Measurements from ENCODE around the gene SLC9A9.

The SLC9A9 gene

GRCh38 chr3:143278721-143279120 is 569.5 kb downstream of the SLC9A9 start:
- Histone ChIP-seq H3K4me3 (ENCODE audit: low read depth, low read length) (no peak overlapping the region), H3K36me3 (ENCODE audit: control insufficient read depth, insufficient read depth, low read length) (no peaks in the 10 kb centered on the region), H3K27ac (ENCODE audit: low read depth, low read length) (no peak overlapping the region), H3K27me3 (ENCODE audit: control insufficient read depth, insufficient read depth, low read length) (no peaks in the 10 kb centered on the region), H3K9ac (ENCODE audit: low read depth, low read length) (no peak overlapping the region), H3K4me1 (ENCODE audit: control insufficient read depth, insufficient read depth, low read length) (no peaks in the 10 kb centered on the region), H3K9me3 (ENCODE audit: control insufficient read depth, insufficient read depth, low read length) (no peaks in the 10 kb centered on the region)

DNA sequence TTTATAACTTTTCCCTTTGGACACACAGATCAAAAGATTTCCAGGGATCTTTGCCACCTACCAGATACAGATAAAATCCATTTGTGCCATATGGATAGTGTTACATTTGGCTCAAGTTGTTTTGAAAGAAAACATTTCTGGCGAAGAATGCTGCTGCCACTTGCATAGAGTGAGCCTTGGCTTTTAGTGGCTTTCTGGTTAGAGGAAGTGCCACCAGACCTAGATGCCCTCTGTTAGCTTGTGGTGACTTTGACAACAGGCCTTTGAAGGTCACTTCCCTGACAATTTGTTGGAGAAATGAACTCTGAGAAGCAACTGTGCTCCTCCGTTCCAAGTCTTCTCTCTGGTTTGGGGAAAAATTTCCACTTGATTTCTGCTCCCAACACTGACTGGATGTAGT is 570.7 kb downstream of the SLC9A9 start:
- H3K27ac ChIP-seq (ENCODE audit: low read depth, low read length): no peak overlapping the region
- H3K9me3 ChIP-seq (ENCODE audit: control insufficient read depth, insufficient read depth, low read length): no peaks in the 10 kb centered on the region
- no peak overlapping the region for H3K9ac ChIP-seq (ENCODE audit: low read depth, low read length)
- no peak overlapping the region for H3K4me3 ChIP-seq (ENCODE audit: low read depth, low read length)
- no peaks in the 10 kb centered on the region for H3K4me1 ChIP-seq (ENCODE audit: control insufficient read depth, insufficient read depth, low read length)
- no peaks in the 10 kb centered on the region for H3K27me3 ChIP-seq (ENCODE audit: control insufficient read depth, insufficient read depth, low read length)
- no peaks in the 10 kb centered on the region for H3K36me3 ChIP-seq (ENCODE audit: control insufficient read depth, insufficient read depth, low read length)

- Histone ChIP-seq H3K27me3 (ENCODE audit: control insufficient read depth, insufficient read depth, low read length) (no peaks in the 10 kb centered on the region), H3K4me1 (ENCODE audit: control insufficient read depth, insufficient read depth, low read length) (no peaks in the 10 kb centered on the region), H3K9ac (ENCODE audit: low read depth, low read length) (no peak overlapping the region), H3K27ac (ENCODE audit: low read depth, low read length) (no peak overlapping the region), H3K36me3 (ENCODE audit: control insufficient read depth, insufficient read depth, low read length) (no peaks in the 10 kb centered on the region), H3K9me3 (ENCODE audit: control insufficient read depth, insufficient read depth, low read length) (no peaks in the 10 kb centered on the region), H3K4me3 (ENCODE audit: low read depth, low read length) (no peak overlapping the region)
These were observed 571.7 kb downstream of the SLC9A9 start for GRCh38 chr3:143276592-143276991.

DNA sequence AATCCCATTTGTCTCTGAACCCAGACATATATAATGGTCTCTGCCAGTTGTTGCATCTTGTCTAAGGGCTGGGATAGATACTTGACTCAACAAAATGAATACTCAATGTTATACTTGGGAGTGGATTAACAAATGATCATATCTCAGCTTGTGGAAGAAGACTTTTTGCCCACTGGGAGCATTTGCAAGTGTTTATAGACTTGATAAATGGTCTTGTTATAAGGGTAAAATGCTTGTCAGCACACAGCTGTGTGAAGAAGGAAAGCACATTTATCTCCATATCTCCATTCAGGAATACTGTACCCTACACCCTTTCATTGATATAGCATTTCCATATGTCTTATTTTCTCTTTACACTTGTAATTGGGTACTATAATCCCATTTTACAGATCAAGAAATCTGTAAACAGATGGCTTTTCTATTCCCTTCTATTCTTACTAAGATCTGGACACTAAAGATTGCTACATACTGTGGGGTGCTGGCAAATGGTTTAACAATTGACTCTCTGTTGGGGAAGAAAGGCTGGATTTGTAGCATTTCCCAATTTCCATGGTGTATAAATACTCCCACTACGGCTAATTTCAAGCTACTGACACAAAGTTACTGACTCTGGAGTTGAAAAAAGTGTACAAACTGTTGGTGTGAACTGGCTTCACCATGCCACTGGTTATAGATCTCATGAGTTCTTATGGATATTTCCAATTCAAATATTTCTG is 574.1 kb downstream of the SLC9A9 start:
- Histone ChIP-seq H3K4me1 (ENCODE audit: control insufficient read depth, insufficient read depth, low read length) (no peaks in the 10 kb centered on the region), H3K4me3 (ENCODE audit: low read depth, low read length) (no peak overlapping the region), H3K9ac (ENCODE audit: low read depth, low read length) (no peak overlapping the region), H3K36me3 (ENCODE audit: control insufficient read depth, insufficient read depth, low read length) (no peaks in the 10 kb centered on the region), H3K9me3 (ENCODE audit: control insufficient read depth, insufficient read depth, low read length) (no peaks in the 10 kb centered on the region), H3K27ac (ENCODE audit: low read depth, low read length) (no peak overlapping the region), H3K27me3 (ENCODE audit: control insufficient read depth, insufficient read depth, low read length) (no peaks in the 10 kb centered on the region)

GRCh38 chr3:143271136-143271535 is 577.1 kb downstream of the SLC9A9 start:
- H3K9ac ChIP-seq (ENCODE audit: low read depth, low read length): no peak overlapping the region
- H3K36me3 ChIP-seq (ENCODE audit: control insufficient read depth, insufficient read depth, low read length): no peaks in the 10 kb centered on the region
- no peaks in the 10 kb centered on the region for H3K27me3 ChIP-seq (ENCODE audit: control insufficient read depth, insufficient read depth, low read length)
- H3K9me3 ChIP-seq (ENCODE audit: control insufficient read depth, insufficient read depth, low read length): no peaks in the 10 kb centered on the region
- no peak overlapping the region for H3K4me3 ChIP-seq (ENCODE audit: low read depth, low read length)
- no peaks in the 10 kb centered on the region for H3K4me1 ChIP-seq (ENCODE audit: control insufficient read depth, insufficient read depth, low read length)
- no peak overlapping the region for H3K27ac ChIP-seq (ENCODE audit: low read depth, low read length)

GRCh38 chr3:143269741-143270140 is 578.5 kb downstream of the SLC9A9 start:
- H3K4me3 ChIP-seq (ENCODE audit: low read depth, low read length): no peak overlapping the region
- no peaks in the 10 kb centered on the region for H3K36me3 ChIP-seq (ENCODE audit: control insufficient read depth, insufficient read depth, low read length)
- no peaks in the 10 kb centered on the region for H3K9me3 ChIP-seq (ENCODE audit: control insufficient read depth, insufficient read depth, low read length)
- H3K4me1 ChIP-seq (ENCODE audit: control insufficient read depth, insufficient read depth, low read length): no peaks in the 10 kb centered on the region
- no peak overlapping the region for H3K9ac ChIP-seq (ENCODE audit: low read depth, low read length)
- H3K27me3 ChIP-seq (ENCODE audit: control insufficient read depth, insufficient read depth, low read length): no peaks in the 10 kb centered on the region
- H3K27ac ChIP-seq (ENCODE audit: low read depth, low read length): no peak overlapping the region

DNA sequence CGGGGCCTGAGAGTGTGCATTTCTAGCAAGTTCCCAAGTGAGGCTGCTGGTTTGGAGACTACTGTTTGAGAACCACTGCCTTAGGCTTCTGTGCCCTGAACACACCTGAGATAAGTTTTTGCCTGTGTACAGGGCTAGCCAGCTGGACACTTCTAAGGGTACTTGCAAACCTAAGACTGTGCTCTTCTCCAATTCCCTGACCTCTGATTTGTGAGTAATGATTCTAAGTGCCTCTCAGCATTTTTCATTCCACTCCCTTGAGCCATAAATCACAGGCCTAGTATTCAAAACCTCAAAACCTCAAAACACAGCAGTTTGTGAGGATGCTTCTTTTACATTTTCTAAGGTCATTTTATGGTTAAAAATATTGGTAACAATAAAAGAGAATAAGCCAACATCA is 580.3 kb downstream of the SLC9A9 start:
- Histone ChIP-seq H3K36me3 (ENCODE audit: control insufficient read depth, insufficient read depth, low read length) (no peaks in the 10 kb centered on the region), H3K4me3 (ENCODE audit: low read depth, low read length) (no peak overlapping the region), H3K4me1 (ENCODE audit: control insufficient read depth, insufficient read depth, low read length) (no peaks in the 10 kb centered on the region), H3K27me3 (ENCODE audit: control insufficient read depth, insufficient read depth, low read length) (no peaks in the 10 kb centered on the region), H3K9me3 (ENCODE audit: control insufficient read depth, insufficient read depth, low read length) (no peaks in the 10 kb centered on the region), H3K27ac (ENCODE audit: low read depth, low read length) (no peak overlapping the region), H3K9ac (ENCODE audit: low read depth, low read length) (no peak overlapping the region)

DNA sequence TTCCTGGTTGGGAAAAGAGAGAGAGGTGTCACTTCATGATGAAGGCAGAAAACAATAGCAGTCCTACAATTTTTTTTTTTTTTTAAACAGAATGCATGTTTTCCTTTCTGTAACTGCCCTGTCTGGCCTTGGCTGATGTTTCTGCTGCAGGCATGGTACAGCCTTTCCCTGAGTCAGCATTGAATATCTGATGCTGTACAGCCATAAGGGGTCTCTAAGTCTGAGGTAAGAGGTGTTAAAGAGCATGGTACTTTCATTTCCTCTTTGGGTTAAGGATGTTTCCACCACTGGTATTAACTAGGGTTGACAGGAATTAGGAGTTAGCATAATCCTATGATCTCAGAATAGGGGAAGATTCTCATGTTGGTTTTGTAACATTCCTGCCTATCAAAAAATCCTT is 581.3 kb downstream of the SLC9A9 start:
- Histone ChIP-seq H3K27me3 (ENCODE audit: control insufficient read depth, insufficient read depth, low read length) (no peaks in the 10 kb centered on the region), H3K9me3 (ENCODE audit: control insufficient read depth, insufficient read depth, low read length) (no peaks in the 10 kb centered on the region), H3K4me3 (ENCODE audit: low read depth, low read length) (no peak overlapping the region), H3K4me1 (ENCODE audit: control insufficient read depth, insufficient read depth, low read length) (no peaks in the 10 kb centered on the region), H3K36me3 (ENCODE audit: control insufficient read depth, insufficient read depth, low read length) (no peaks in the 10 kb centered on the region), H3K27ac (ENCODE audit: low read depth, low read length) (no peak overlapping the region), H3K9ac (ENCODE audit: low read depth, low read length) (no peak overlapping the region)

- Histone ChIP-seq H3K4me3 (ENCODE audit: low read depth, low read length) (no peak overlapping the region), H3K27ac (ENCODE audit: low read depth, low read length) (no peak overlapping the region), H3K27me3 (ENCODE audit: control insufficient read depth, insufficient read depth, low read length) (no peaks in the 10 kb centered on the region), H3K36me3 (ENCODE audit: control insufficient read depth, insufficient read depth, low read length) (no peaks in the 10 kb centered on the region), H3K4me1 (ENCODE audit: control insufficient read depth, insufficient read depth, low read length) (no peaks in the 10 kb centered on the region), H3K9me3 (ENCODE audit: control insufficient read depth, insufficient read depth, low read length) (no peaks in the 10 kb centered on the region), H3K9ac (ENCODE audit: low read depth, low read length) (no peak overlapping the region)
These were observed 581.8 kb downstream of the SLC9A9 start for GRCh38 chr3:143266511-143266910.

DNA sequence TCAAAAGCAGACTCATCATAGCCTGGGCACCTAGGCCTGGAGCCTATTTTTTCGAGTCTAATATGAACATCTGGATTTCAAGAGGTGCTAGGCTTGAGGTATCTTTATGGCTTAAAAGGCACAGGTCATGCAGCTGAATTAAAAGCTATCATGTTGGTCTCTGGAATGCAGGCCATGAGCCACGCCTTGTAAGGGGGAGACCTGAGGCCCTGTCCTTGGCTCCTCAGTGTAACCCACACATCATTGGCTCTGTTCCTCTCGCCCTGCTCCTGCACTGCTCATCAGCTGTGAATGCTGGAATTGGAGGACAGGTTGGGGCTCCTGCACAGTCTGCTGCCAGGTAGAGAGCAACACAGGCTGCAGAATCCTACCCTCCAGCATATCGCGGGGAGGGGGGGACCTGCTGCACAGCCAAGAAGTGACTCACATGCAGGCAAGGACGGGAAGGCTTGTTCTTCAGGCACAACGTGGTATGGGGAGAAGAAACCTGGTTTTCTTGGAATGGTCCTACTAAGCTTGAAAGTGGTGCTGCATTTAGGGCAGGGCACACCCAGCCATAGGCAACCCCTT is 582.7 kb downstream of the SLC9A9 start:
- Histone ChIP-seq H3K36me3 (ENCODE audit: control insufficient read depth, insufficient read depth, low read length) (no peaks in the 10 kb centered on the region), H3K4me3 (ENCODE audit: low read depth, low read length) (no peak overlapping the region), H3K9ac (ENCODE audit: low read depth, low read length) (no peak overlapping the region), H3K4me1 (ENCODE audit: control insufficient read depth, insufficient read depth, low read length) (no peaks in the 10 kb centered on the region), H3K27ac (ENCODE audit: low read depth, low read length) (no peak overlapping the region), H3K9me3 (ENCODE audit: control insufficient read depth, insufficient read depth, low read length) (no peaks in the 10 kb centered on the region), H3K27me3 (ENCODE audit: control insufficient read depth, insufficient read depth, low read length) (no peaks in the 10 kb centered on the region)

DNA sequence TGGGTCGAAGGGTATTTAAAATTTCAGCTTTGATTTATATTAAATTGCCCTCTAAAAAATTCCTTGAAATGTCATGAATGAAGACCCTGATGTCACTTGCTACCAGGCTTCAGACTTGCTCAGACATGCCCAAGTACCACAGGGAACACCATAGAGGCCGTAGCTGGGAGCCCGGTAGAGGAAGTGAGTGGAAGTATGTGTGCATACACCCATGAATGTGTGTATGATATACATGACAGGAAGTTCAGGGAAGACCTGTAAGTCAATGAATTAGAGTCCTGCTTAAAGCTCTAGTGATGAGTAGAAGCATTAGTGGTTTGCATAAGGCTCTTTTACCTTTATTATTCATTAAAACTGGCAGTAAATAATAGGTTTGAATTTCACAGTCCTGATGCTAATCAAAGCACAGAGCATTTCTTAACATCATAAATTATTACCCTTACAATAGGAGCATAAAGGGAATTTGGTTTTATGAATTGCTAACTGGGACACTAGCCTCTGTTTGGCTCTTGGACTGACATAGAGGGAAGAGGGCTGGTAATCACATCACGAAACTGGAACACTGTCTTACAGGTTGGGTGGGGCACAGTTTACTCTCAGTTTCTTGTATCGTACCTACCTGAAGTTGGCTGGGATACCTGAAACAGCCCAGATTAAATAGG is 584.3 kb downstream of the SLC9A9 start:
- H3K9ac ChIP-seq (ENCODE audit: low read depth, low read length): no peak overlapping the region
- H3K9me3 ChIP-seq (ENCODE audit: control insufficient read depth, insufficient read depth, low read length): no peaks in the 10 kb centered on the region
- H3K36me3 ChIP-seq (ENCODE audit: control insufficient read depth, insufficient read depth, low read length): no peaks in the 10 kb centered on the region
- no peak overlapping the region for H3K27ac ChIP-seq (ENCODE audit: low read depth, low read length)
- no peaks in the 10 kb centered on the region for H3K4me1 ChIP-seq (ENCODE audit: control insufficient read depth, insufficient read depth, low read length)
- no peaks in the 10 kb centered on the region for H3K27me3 ChIP-seq (ENCODE audit: control insufficient read depth, insufficient read depth, low read length)
- no peak overlapping the region for H3K4me3 ChIP-seq (ENCODE audit: low read depth, low read length)
